Measurements from ENCODE around the gene EIF2D.
"Not testable (repeated sequence)": the region's sequence is repeated elsewhere in the genome, so short reads cannot be mapped to it uniquely, and the experiment has no call there.

The EIF2D gene

GRCh38 chr1:206586501-206587445, 25.5 kb downstream of the EIF2D start:
- DNase-seq = no peak

- DNase-seq = no peak
Observed at GRCh38 chr1:206584683-206585082, 27.6 kb downstream of the EIF2D start.

- DNase-seq = peak; percentile 62 to 93
Observed at GRCh38 chr1:206583707-206584648, 28.3 kb downstream of the EIF2D start.

- DNase-seq = peak in 1 of 2 donors; percentile 38
Observed at GRCh38 chr1:206582971-206583706, 29.1 kb downstream of the EIF2D start.

GRCh38 chr1:206582537-206582936, 29.7 kb downstream of the EIF2D start:
- no peak for DNase-seq

GRCh38 chr1:206581571-206581981, 30.7 kb downstream of the EIF2D start:
- DNase-seq = peak; percentile 90 to 96

- DNase-seq = not testable (repeated sequence)
Observed at GRCh38 chr1:206581114-206581497, 31.2 kb downstream of the EIF2D start.

- no peak for DNase-seq
Observed at GRCh38 chr1:206580438-206581113, 31.7 kb downstream of the EIF2D start.

- peak; percentile 95 to 97 for DNase-seq
Observed at GRCh38 chr1:206579747-206580437, 32.4 kb downstream of the EIF2D start.

- no peak for DNase-seq
Observed at GRCh38 chr1:206578978-206579374, 33.3 kb downstream of the EIF2D start.

- DNase-seq = peak in 1 of 2 donors; percentile 42
Observed at GRCh38 chr1:206578068-206578977, 33.9 kb downstream of the EIF2D start.

- DNase-seq = no peak
Observed at GRCh38 chr1:206577626-206578025, 34.6 kb downstream of the EIF2D start.

- DNase-seq = no peak
Observed at GRCh38 chr1:206575894-206576737, 36.1 kb downstream of the EIF2D start.

GRCh38 chr1:206575165-206575893, 36.9 kb downstream of the EIF2D start:
- peak; percentile 91 to 92 for DNase-seq

GRCh38 chr1:206573762-206574161, 38.5 kb downstream of the EIF2D start:
- DNase-seq = no peak

GRCh38 chr1:206573319-206573718, 38.9 kb downstream of the EIF2D start:
- DNase-seq = peak in 1 of 2 donors; percentile 45

GRCh38 chr1:206572835-206573234, 39.4 kb downstream of the EIF2D start:
- no peak for DNase-seq

GRCh38 chr1:206570529-206570928, 41.7 kb downstream of the EIF2D start:
- no peak for DNase-seq

GRCh38 chr1:206569556-206569955, 42.7 kb downstream of the EIF2D start:
- DNase-seq = no peak
